OCI-LY7 (cell line): Measurements from ENCODE around the gene CLCN5. TPM values are rescaled to one million over a fixed set of nuclear protein-coding genes. Genes with fewer than 3 reads are reported as not detected.

Source experiments
- BruUV-seq: library from RNA; stranded (reverse); fragments of 400-500 nt; replicated peaks from 2 replicates; lab custom pipeline; 2021; lab: Mats Ljungman, UMichigan
- CTCF ChIA-PET: fragments of 300-600 bp; sonication (Branson Sonifier 250); formaldehyde crosslinking; loops from one replicate; lab custom pipeline; 2022; ENCODE audit warnings: antibody characterized with exemption; ENCODE audit not compliant: unreplicated experiment; lab: Charles Lee
- POLR2A ChIA-PET: fragments of 300-600 bp; sonication (Branson Sonifier 250); formaldehyde crosslinking; loops from one replicate; lab custom pipeline; 2022; ENCODE audit warnings: antibody characterized with exemption; lab: Charles Lee
- DNase-seq: peaks from one replicate; pipeline ENCODE4 v3.0.0-alpha.2; 2015; ENCODE audit warnings: low spot score
- H2AFZ ChIP-seq: fragments of 200-600 bp; sonication (generic), shearing (Covaris generic); 2 replicates; pipeline ENCODE4 v1.6.1; 2014; ENCODE audit warnings: mild to moderate bottlenecking, antibody characterized with exemption, low read length, moderate library complexity
- H3K27ac ChIP-seq: fragments of 200-600 bp; sonication (generic); 2 replicates; pipeline ENCODE4 v1.5.1; 2014; ENCODE audit warnings: mixed run types, low read depth, mild to moderate bottlenecking, moderate library complexity, low read length, inconsistent platforms; ENCODE audit not compliant: poor library complexity, severe bottlenecking
- H3K36me3 ChIP-seq: fragments of 200-600 bp; sonication (generic); 2 replicates; pipeline ENCODE4 v1.6.1; 2014; ENCODE audit warnings: mild to moderate bottlenecking, antibody characterized with exemption, low read length, moderate library complexity, mixed read lengths; ENCODE audit not compliant: insufficient read depth
- H3K4me1 ChIP-seq: fragments of 200-600 bp; sonication (generic); 2 replicates; pipeline ENCODE4 v1.5.1; 2014; ENCODE audit warnings: mild to moderate bottlenecking, low read length; ENCODE audit not compliant: insufficient read depth, poor library complexity, severe bottlenecking
- H3K4me2 ChIP-seq: fragments of 200-600 bp; sonication (generic); 2 replicates; pipeline ENCODE4 v1.6.1; 2014; ENCODE audit warnings: mild to moderate bottlenecking, low read length
- H3K4me3 ChIP-seq: fragments of 200-600 bp; sonication (generic); 2 replicates; pipeline ENCODE4 v1.5.1; 2014; ENCODE audit warnings: mild to moderate bottlenecking, low read depth, low read length; ENCODE audit not compliant: poor library complexity, severe bottlenecking
- H3K79me2 ChIP-seq: fragments of 200-600 bp; sonication (generic); 2 replicates; pipeline ENCODE4 v1.6.1; 2016; ENCODE audit warnings: low read depth, mild to moderate bottlenecking, low read length, moderate library complexity, mixed read lengths; ENCODE audit not compliant: insufficient read depth
- H3K9me2 ChIP-seq: fragments of 200-600 bp; sonication (generic); 2 replicates; pipeline ENCODE4 v1.6.1; 2016; ENCODE audit warnings: mild to moderate bottlenecking, low read length, mixed read lengths; ENCODE audit not compliant: insufficient read depth
- H3K9me3 ChIP-seq: fragments of 200-600 bp; sonication (generic); 2 replicates; pipeline ENCODE4 v1.6.1; 2014; ENCODE audit warnings: mild to moderate bottlenecking, mixed run types, low read length, mixed read lengths
- H4K20me1 ChIP-seq: fragments of 200-600 bp; sonication (generic); 2 replicates; pipeline ENCODE4 v1.6.1; 2014; ENCODE audit warnings: mild to moderate bottlenecking, antibody characterized with exemption, low read length, moderate library complexity, mixed read lengths; ENCODE audit not compliant: insufficient read depth
- CTCF ChIP-seq: fragments of 200-600 bp; sonication (generic); conservative IDR thresholded peaks from 2 replicates; pipeline ENCODE4 v1.5.1; 2014; ENCODE audit warnings: mild to moderate bottlenecking, antibody characterized with exemption, low read length, moderate library complexity, mixed read lengths
- EZH2phosphoT487 ChIP-seq: fragments of 200-600 bp; sonication (generic); IDR thresholded peaks from 2 replicates; pipeline ENCODE4 v1.6.1; 2018; ENCODE audit warnings: low read depth, borderline replicate concordance, mild to moderate bottlenecking, mixed run types, antibody characterized with exemption, low read length, moderate library complexity, mixed read lengths
- intact Hi-C: fragments of 100-400 bp; cut with micrococcal nuclease; formaldehyde crosslinking; loops from one replicate; pipeline ENCODE4 v1.10.0; 2022; ENCODE audit not compliant: unreplicated experiment
- total RNA-seq, 2 experiments: library from RNA; depleted of rRNA in 1 of 2; stranded (reverse); fragments of >200 nt in 1 of 2; shearing (Covaris generic) in 1 of 2; gene quantifications; 2 replicates each; pipeline ENCODE4 v1.2.3, GENCODE V29; 2014 to 2022

Gene CLCN5
- total RNA-seq, 2 experiments from 2014 or later = 4.1 to 5.3 TPM

DNA sequence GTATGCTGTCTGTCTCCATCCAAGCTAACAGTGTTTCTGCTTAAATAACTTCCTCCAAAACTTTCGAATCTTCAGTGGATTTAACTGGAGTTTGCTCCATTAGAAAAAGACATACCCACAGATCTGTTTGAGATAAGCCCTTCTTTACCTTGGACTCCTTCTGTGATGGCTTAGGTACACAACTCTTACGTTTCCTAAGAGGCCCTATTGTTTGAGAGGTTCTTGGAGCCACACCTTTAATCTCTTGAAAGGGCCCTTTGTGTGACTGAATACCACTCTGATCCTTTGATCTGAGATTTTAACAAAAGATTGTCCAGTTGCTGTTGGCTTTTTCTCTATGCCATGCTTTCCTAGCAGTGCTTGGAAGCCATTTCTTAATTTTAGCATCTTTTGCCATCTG, 185.9 kb downstream of the CLCN5 start:
- Histone ChIP-seq H4K20me1 (no peaks in the 10 kb centered on the region), H3K4me3 (no peak overlapping the region), H3K4me2 (no peak overlapping the region), H3K4me1 (no peaks in the 10 kb centered on the region), H2AFZ (no peak overlapping the region), H3K79me2 (no peaks in the 10 kb centered on the region), H3K27ac (no peak overlapping the region), H3K9me2 (no peaks in the 10 kb centered on the region), H3K36me3 (no peaks in the 10 kb centered on the region), H3K9me3 (no peaks in the 10 kb centered on the region)
- TF ChIP-seq CTCF (no peak), EZH2phosphoT487 (no peak)
- CTCF ChIA-PET = no interaction called here
- POLR2A ChIA-PET = interaction anchor here (0.6 kb wide), 1 partner anchor 12 kb away, joined by 5 read pairs; no protein-coding TSS in a partner anchor
- intact Hi-C loops = no loop called here
- DNase-seq = no peak
- no TSS peak for BruUV-seq

- ChIA-PET CTCF (no interaction called here), POLR2A (no interaction called here)
- no peak overlapping the region for H2AFZ ChIP-seq
- TF ChIP-seq CTCF (no peak), EZH2phosphoT487 (no peak)
- DNase-seq = no peak
- no peaks in the 10 kb centered on the region for H3K79me2 ChIP-seq
- no peaks in the 10 kb centered on the region for H3K9me3 ChIP-seq
- H4K20me1 ChIP-seq = no peaks in the 10 kb centered on the region
- no peak overlapping the region for H3K27ac ChIP-seq
- no peaks in the 10 kb centered on the region for H3K36me3 ChIP-seq
- no peaks in the 10 kb centered on the region for H3K9me2 ChIP-seq
- H3K4me2 ChIP-seq = no peak overlapping the region
- H3K4me3 ChIP-seq = no peak overlapping the region
- H3K4me1 ChIP-seq = no peaks in the 10 kb centered on the region
- no TSS peak for BruUV-seq
- intact Hi-C loops = no loop called here
These were observed 189.3 kb downstream of the CLCN5 start for GRCh38 chrX:50111742-50112141.

DNA sequence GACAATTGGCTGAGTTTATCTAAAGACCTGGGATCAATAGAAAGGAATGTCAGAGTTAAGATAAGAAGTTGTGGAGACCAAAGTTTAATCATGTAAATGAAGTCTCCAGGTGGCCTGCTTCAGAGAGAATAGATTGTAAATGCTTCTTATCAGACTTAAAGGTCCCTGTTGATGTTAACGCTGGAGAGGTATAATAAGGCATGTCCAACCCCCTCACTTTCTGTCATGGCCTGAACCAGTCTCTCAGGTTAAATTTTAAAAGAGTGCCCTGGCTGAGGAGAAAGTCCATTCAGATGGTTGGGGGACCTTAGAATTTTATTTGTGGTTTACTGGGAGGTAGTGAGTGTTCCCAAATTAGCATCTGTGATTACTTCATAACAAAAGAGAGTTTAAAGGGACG, 191.7 kb downstream of the CLCN5 start:
- H3K36me3 ChIP-seq = no peaks in the 10 kb centered on the region
- TF ChIP-seq EZH2phosphoT487 = no peak
- no peak for TF ChIP-seq CTCF
- H3K27ac ChIP-seq = no peak overlapping the region
- BruUV-seq = no TSS peak
- no peaks in the 10 kb centered on the region for H3K9me2 ChIP-seq
- no peaks in the 10 kb centered on the region for H4K20me1 ChIP-seq
- intact Hi-C loops = no loop called here
- ChIA-PET CTCF (no interaction called here), POLR2A (no interaction called here)
- no peak overlapping the region for H3K4me3 ChIP-seq
- DNase-seq = no peak
- no peak overlapping the region for H3K4me2 ChIP-seq
- H2AFZ ChIP-seq = no peak overlapping the region
- no peaks in the 10 kb centered on the region for H3K9me3 ChIP-seq
- H3K4me1 ChIP-seq = no peaks in the 10 kb centered on the region
- H3K79me2 ChIP-seq = no peaks in the 10 kb centered on the region
